MM.1S (cell line): Measurements from ENCODE around the gene TNP2.

Experiments
- DNase-seq: peaks from one replicate; pipeline ENCODE4 v3.0.0-alpha.2; 2015
- H2AFZ ChIP-seq: fragments of 300-600 bp; sonication (generic); 2 replicates; pipeline ENCODE4 v1.6.0; 2016; ENCODE audit warnings: antibody characterized with exemption, low read length
- H3F3A ChIP-seq: fragments of 300-600 bp; sonication (generic); 2 replicates; pipeline ENCODE4 v1.6.1; 2016; ENCODE audit warnings: mild to moderate bottlenecking, antibody characterized with exemption, low read length, moderate library complexity, mixed read lengths; ENCODE audit not compliant: insufficient read depth
- H3K27ac ChIP-seq: fragments of 300-600 bp; sonication (generic); 2 replicates; pipeline ENCODE4 v1.5.1; 2016; ENCODE audit warnings: mild to moderate bottlenecking, low read length
- H3K27me3 ChIP-seq: fragments of 300-600 bp; sonication (generic); replicated peaks from 2 replicates; pipeline ENCODE4 v1.6.0; 2016; ENCODE audit warnings: low read length; ENCODE audit not compliant: insufficient read depth
- H3K36me3 ChIP-seq: fragments of 300-600 bp; sonication (generic); replicated peaks from 2 replicates; pipeline ENCODE4 v1.6.1; 2016; ENCODE audit warnings: mild to moderate bottlenecking, low read length, mixed read lengths; ENCODE audit not compliant: insufficient read depth
- H3K4me1 ChIP-seq: fragments of 300-600 bp; sonication (generic); 2 replicates; pipeline ENCODE4 v1.6.1; 2016; ENCODE audit warnings: low read length, mixed read lengths
- H3K4me2 ChIP-seq: fragments of 300-600 bp; sonication (generic); 2 replicates; pipeline ENCODE4 v1.6.0; 2016; ENCODE audit warnings: low read depth, low read length
- H3K4me3 ChIP-seq: fragments of 300-600 bp; sonication (generic); 2 replicates; pipeline ENCODE4 v1.5.1; 2016; ENCODE audit warnings: low read length, mixed read lengths
- H3K79me2 ChIP-seq: fragments of 300-600 bp; sonication (generic); 2 replicates; pipeline ENCODE4 v1.6.1; 2016; ENCODE audit warnings: mixed run types, low read length, mixed read lengths
- H3K9ac ChIP-seq: fragments of 300-600 bp; sonication (generic); 2 replicates; pipeline ENCODE4 v1.6.1; 2016; ENCODE audit warnings: low read length, mixed read lengths
- H3K9me2 ChIP-seq: fragments of 300-600 bp; sonication (generic); replicated peaks from 2 replicates; pipeline ENCODE4 v1.6.1; 2016; ENCODE audit warnings: mild to moderate bottlenecking, low read length, mixed read lengths; ENCODE audit not compliant: insufficient read depth
- H3K9me3 ChIP-seq: fragments of 300-600 bp; sonication (generic); replicated peaks from 2 replicates; pipeline ENCODE4 v1.6.1; 2016; ENCODE audit warnings: mild to moderate bottlenecking, low read length, mixed read lengths; ENCODE audit not compliant: insufficient read depth
- H4K20me1 ChIP-seq: fragments of 300-600 bp; sonication (generic); 2 replicates; pipeline ENCODE4 v1.6.1; 2016; ENCODE audit warnings: mild to moderate bottlenecking, low read length, moderate library complexity, mixed read lengths; ENCODE audit not compliant: insufficient read depth
- EZH2 ChIP-seq: fragments of 300-600 bp; sonication (generic); optimal IDR thresholded peaks from 2 replicates; pipeline ENCODE3; 2017; ENCODE audit warnings: low read depth, mild to moderate bottlenecking, antibody characterized with exemption, low read length, mixed read lengths
- EZH2phosphoT487 ChIP-seq: fragments of 300-600 bp; sonication (generic); IDR thresholded peaks from 2 replicates; pipeline ENCODE4 v1.6.1; 2018; ENCODE audit warnings: antibody characterized with exemption, low read length
- TF ChIP-seq, protein P1 (sequence below): fragments of 300-600 bp; sonication (generic); IDR thresholded peaks from 2 replicates; pipeline ENCODE4 v1.5.1; 2016; ENCODE audit warnings: antibody characterized with exemption, low read length, mixed read lengths

The TNP2 gene

GRCh38 chr16:11268921-11269375 lies at the start of gene TNP2:
TNP2 (minus strand) TSS chr16:11269325; CDS start chr16:11269262, 63 bp downstream.
- Histone ChIP-seq H3K9me3 (no peaks in the 10 kb centered on the region), H3K79me2 (no peaks in the 10 kb centered on the region), H3K27me3 (peaks cover 19% of the 10 kb centered on the region; the same call in 1 of the 2 replicates), H3K27ac (no peak within 1 kb of the TSS), H3K4me3 (no peak within 1 kb of the TSS), H3K9me2 (no peaks in the 10 kb centered on the region), H3F3A (no peaks in the 10 kb centered on the region), H3K9ac (no peak within 1 kb of the TSS), H3K4me1 (no peaks in the 10 kb centered on the region), H3K36me3 (no peaks in the 10 kb centered on the region), H3K4me2 (no peak within 1 kb of the TSS), H2AFZ (no peak within 1 kb of the TSS), H4K20me1 (no peaks in the 10 kb centered on the region)
- DNase-seq = no peak
- TF ChIP-seq EZH2phosphoT487 = no peak
- TF ChIP-seq EZH2 = no peak
- TF ChIP-seq, protein P1, sequence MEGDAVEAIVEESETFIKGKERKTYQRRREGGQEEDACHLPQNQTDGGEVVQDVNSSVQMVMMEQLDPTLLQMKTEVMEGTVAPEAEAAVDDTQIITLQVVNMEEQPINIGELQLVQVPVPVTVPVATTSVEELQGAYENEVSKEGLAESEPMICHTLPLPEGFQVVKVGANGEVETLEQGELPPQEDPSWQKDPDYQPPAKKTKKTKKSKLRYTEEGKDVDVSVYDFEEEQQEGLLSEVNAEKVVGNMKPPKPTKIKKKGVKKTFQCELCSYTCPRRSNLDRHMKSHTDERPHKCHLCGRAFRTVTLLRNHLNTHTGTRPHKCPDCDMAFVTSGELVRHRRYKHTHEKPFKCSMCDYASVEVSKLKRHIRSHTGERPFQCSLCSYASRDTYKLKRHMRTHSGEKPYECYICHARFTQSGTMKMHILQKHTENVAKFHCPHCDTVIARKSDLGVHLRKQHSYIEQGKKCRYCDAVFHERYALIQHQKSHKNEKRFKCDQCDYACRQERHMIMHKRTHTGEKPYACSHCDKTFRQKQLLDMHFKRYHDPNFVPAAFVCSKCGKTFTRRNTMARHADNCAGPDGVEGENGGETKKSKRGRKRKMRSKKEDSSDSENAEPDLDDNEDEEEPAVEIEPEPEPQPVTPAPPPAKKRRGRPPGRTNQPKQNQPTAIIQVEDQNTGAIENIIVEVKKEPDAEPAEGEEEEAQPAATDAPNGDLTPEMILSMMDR = no peak

DNA sequence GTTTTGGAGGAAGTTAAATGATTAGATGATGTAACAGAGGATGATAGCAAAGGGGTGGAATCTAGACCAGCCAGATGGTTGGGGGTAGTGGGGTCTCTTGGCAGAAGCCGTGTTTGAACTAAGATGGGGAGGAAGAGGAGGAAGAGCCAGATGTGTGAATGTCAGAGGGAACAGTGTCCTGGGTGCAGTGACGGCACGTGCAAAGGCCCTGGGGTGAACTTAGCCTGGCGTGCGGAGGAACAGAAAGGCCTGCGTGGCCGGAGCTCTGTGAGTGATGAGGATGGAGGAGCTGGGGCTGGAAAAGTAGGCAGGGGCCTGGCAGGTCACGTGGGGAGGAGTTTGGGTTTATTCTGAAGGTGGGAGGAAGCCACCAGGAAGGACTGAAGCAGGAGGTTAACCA lies 49.7 kb upstream of the TNP2 start:
- H3K9ac ChIP-seq = no peak overlapping the region
- no peaks in the 10 kb centered on the region for H3K36me3 ChIP-seq
- no peak for DNase-seq
- H2AFZ ChIP-seq = no peak overlapping the region
- H3K4me1 ChIP-seq = no peaks in the 10 kb centered on the region
- no peaks in the 10 kb centered on the region for H3K27me3 ChIP-seq
- no peaks in the 10 kb centered on the region for H4K20me1 ChIP-seq
- H3K79me2 ChIP-seq = no peaks in the 10 kb centered on the region
- no peak overlapping the region for H3K4me2 ChIP-seq
- H3F3A ChIP-seq = no peaks in the 10 kb centered on the region
- no peak for TF ChIP-seq EZH2
- TF ChIP-seq EZH2phosphoT487 = no peak
- TF ChIP-seq, protein P1 = no peak
- no peak overlapping the region for H3K27ac ChIP-seq
- H3K4me3 ChIP-seq = no peak overlapping the region
- H3K9me2 ChIP-seq = no peaks in the 10 kb centered on the region
- H3K9me3 ChIP-seq = no peaks in the 10 kb centered on the region

GRCh38 chr16:11316331-11317015 lies 47.3 kb upstream of the TNP2 start:
- Histone ChIP-seq H3F3A (peaks cover 11% of the 10 kb centered on the region; the same call in 1 of the 2 replicates), H3K9ac (no peak overlapping the region), H3K79me2 (no peaks in the 10 kb centered on the region), H3K4me2 (no peak overlapping the region), H3K27me3 (no peaks in the 10 kb centered on the region), H4K20me1 (no peaks in the 10 kb centered on the region), H3K4me3 (no peak overlapping the region), H3K9me3 (no peaks in the 10 kb centered on the region), H3K36me3 (no peaks in the 10 kb centered on the region), H3K4me1 (peaks cover 18% of the 10 kb centered on the region), H2AFZ (no peak overlapping the region), H3K9me2 (no peaks in the 10 kb centered on the region), H3K27ac (no peak overlapping the region)
- no peak for TF ChIP-seq EZH2phosphoT487
- TF ChIP-seq EZH2 = no peak
- TF ChIP-seq, protein P1 = no peak
- DNase-seq = no peak
